Type B pancreatic cell (in vitro differentiated cells): Measurements from ENCODE around the gene ZNF296. TPM values are rescaled to one million over a fixed set of nuclear protein-coding genes. Genes with fewer than 3 reads are reported as not detected.

Experiments
- DNase-seq: peaks from one replicate; pipeline ENCODE4 v3.0.0; 2021; ENCODE audit warnings: mixed read lengths; ENCODE audit not compliant: unreplicated experiment; ENCODE audit errors: extremely low spot score
- H3K27ac Mint-ChIP-seq: 2 replicates; pipeline ENCODE4 v1.8.0; 2021; ENCODE audit warnings: mild to moderate bottlenecking, mixed read lengths
- H3K27me3 Mint-ChIP-seq: 2 replicates; pipeline ENCODE4 v1.8.0; 2021; ENCODE audit warnings: mixed read lengths
- H3K36me3 Mint-ChIP-seq: 2 replicates; pipeline ENCODE4 v1.8.0; 2021; ENCODE audit warnings: mixed read lengths
- H3K4me1 Mint-ChIP-seq: one replicate; pipeline ENCODE4 v1.8.0; 2021; ENCODE audit warnings: mixed read lengths; ENCODE audit not compliant: unreplicated experiment
- H3K4me3 Mint-ChIP-seq: 2 replicates; pipeline ENCODE4 v1.8.0; 2021; ENCODE audit warnings: mild to moderate bottlenecking, mixed read lengths
- H3K9me3 Mint-ChIP-seq: 2 replicates; pipeline ENCODE4 v1.8.0; 2021; ENCODE audit warnings: mixed read lengths
- CTCF ChIP-seq: fragments of 200-600 bp; sonication (generic); conservative IDR thresholded peaks from 2 replicates; pipeline ENCODE4 v1.5.0; 2021; ENCODE audit warnings: antibody characterized with exemption, mild to moderate bottlenecking
- total RNA-seq: library from RNA; stranded (reverse); gene quantifications from 2 replicates; pipeline ENCODE4 v1.2.1, GENCODE V29; 2021; ENCODE audit warnings: low replicate concordance

The ZNF296 gene
- total RNA-seq, 1 donor from 2014 or later, result 2.2 TPM

- DNase-seq, result no peak
- Mint-ChIP-seq H3K4me3 (no peak overlapping the region), H3K4me1 (peaks cover 10% of the 10 kb centered on the region), H3K9me3 (no peaks in the 10 kb centered on the region), H3K27me3 (peaks cover 4% of the 10 kb centered on the region), H3K27ac (no peak overlapping the region), H3K36me3 (peaks cover 5% of the 10 kb centered on the region)
- no peak for TF ChIP-seq CTCF
Observed at GRCh38 chr19:45071969-45072790, 4.1 kb downstream of the ZNF296 start.

GRCh38 chr19:45071545-45071938 is 4.7 kb downstream of the ZNF296 start:
- H3K36me3 Mint-ChIP-seq, result peaks cover 5% of the 10 kb centered on the region
- H3K27ac Mint-ChIP-seq, result no peak overlapping the region
- no peak for DNase-seq
- H3K4me1 Mint-ChIP-seq, result peaks cover 5% of the 10 kb centered on the region
- H3K27me3 Mint-ChIP-seq, result peaks cover 4% of the 10 kb centered on the region
- H3K4me3 Mint-ChIP-seq, result no peak overlapping the region
- TF ChIP-seq CTCF, result no peak
- no peaks in the 10 kb centered on the region for H3K9me3 Mint-ChIP-seq

GRCh38 chr19:45070861-45071544 is 5.3 kb downstream of the ZNF296 start:
- Mint-ChIP-seq H3K27ac (no peak overlapping the region), H3K9me3 (no peaks in the 10 kb centered on the region), H3K27me3 (peaks cover 4% of the 10 kb centered on the region), H3K36me3 (peaks cover 5% of the 10 kb centered on the region), H3K4me1 (peaks cover 5% of the 10 kb centered on the region), H3K4me3 (no peak overlapping the region)
- no peak for DNase-seq
- TF ChIP-seq CTCF, result no peak

- no peak for TF ChIP-seq CTCF
- Mint-ChIP-seq H3K27ac (no peak overlapping the region), H3K36me3 (peaks cover 5% of the 10 kb centered on the region), H3K9me3 (no peaks in the 10 kb centered on the region), H3K4me3 (no peak overlapping the region), H3K4me1 (peaks cover 5% of the 10 kb centered on the region), H3K27me3 (peaks cover 4% of the 10 kb centered on the region)
- no peak for DNase-seq
Observed at GRCh38 chr19:45070214-45070613, 6.1 kb downstream of the ZNF296 start.

GRCh38 chr19:45069056-45069455 is 7.2 kb downstream of the ZNF296 start:
- H3K36me3 Mint-ChIP-seq, result peaks cover 5% of the 10 kb centered on the region
- no peak overlapping the region for H3K4me3 Mint-ChIP-seq
- H3K4me1 Mint-ChIP-seq, result no peaks in the 10 kb centered on the region

More at GRCh38 chr19:45069056-45069455, 7.2 kb downstream of the ZNF296 start:
- DNase-seq, result no peak
- H3K27me3 Mint-ChIP-seq, result no peaks in the 10 kb centered on the region
- H3K9me3 Mint-ChIP-seq, result no peaks in the 10 kb centered on the region
- TF ChIP-seq CTCF, result no peak
- no peak overlapping the region for H3K27ac Mint-ChIP-seq
